Upper lobe of left lung (tissue), 4 donors: ENCODE results near the gene IFT25.

Experiments used
- POLR2A ChIP-seq, 4 donors: fragments of 450-650 bp; IDR thresholded peaks; one replicate each; pipeline ENCODE4 v1.5.1; 2016 to 2017; ENCODE audit warnings: antibody characterized with exemption in 4 of 4, mild to moderate bottlenecking in 2 of 4
- POLR2AphosphoS5 ChIP-seq, 2 donors: sonication (generic); formaldehyde crosslinking; IDR thresholded peaks; one replicate each; pipeline ENCODE4 v1.5.1; 2017; ENCODE audit warnings: antibody characterized with exemption in 2 of 2
- TF ChIP-seq, protein P1 (sequence below), 6 experiments: fragments of 450-650 bp in 4 of 6; fragments of 200-600 bp in 2 of 6; sonication (generic) in 2 of 6; IDR thresholded peaks; one replicate each; pipeline ENCODE4 v1.5.1; 2016 to 2019; ENCODE audit warnings: antibody characterized with exemption in 6 of 6

DNA sequence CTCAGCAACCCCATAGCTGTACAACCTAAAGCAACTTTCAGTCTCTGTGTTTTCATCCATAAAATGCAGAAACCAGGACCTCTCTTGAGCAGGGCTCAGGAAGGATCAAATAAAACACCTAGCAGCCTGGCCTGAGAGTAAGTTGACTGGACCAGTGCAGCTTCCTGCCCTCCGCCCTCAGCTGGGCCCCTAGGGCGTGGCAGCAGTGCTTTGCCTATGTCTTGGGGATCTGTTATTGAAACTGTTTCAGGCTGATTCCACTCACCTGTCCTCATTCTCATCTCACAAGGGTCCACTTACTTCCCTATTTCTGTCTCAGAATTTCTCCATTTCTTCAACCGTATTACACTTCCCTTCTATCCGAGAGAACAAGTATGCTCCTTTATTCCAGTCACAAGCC is 18.0 kb upstream of the IFT25 start:
- TF ChIP-seq, protein P1, sequence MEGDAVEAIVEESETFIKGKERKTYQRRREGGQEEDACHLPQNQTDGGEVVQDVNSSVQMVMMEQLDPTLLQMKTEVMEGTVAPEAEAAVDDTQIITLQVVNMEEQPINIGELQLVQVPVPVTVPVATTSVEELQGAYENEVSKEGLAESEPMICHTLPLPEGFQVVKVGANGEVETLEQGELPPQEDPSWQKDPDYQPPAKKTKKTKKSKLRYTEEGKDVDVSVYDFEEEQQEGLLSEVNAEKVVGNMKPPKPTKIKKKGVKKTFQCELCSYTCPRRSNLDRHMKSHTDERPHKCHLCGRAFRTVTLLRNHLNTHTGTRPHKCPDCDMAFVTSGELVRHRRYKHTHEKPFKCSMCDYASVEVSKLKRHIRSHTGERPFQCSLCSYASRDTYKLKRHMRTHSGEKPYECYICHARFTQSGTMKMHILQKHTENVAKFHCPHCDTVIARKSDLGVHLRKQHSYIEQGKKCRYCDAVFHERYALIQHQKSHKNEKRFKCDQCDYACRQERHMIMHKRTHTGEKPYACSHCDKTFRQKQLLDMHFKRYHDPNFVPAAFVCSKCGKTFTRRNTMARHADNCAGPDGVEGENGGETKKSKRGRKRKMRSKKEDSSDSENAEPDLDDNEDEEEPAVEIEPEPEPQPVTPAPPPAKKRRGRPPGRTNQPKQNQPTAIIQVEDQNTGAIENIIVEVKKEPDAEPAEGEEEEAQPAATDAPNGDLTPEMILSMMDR (IDR thresholded peaks at IDR 0.05), result no peak
- no peak for TF ChIP-seq POLR2A (IDR thresholded peaks at IDR 0.05)
- TF ChIP-seq POLR2AphosphoS5 (IDR thresholded peaks at IDR 0.05), result no peak
